Measurements from ENCODE around the gene PALMD.

The PALMD gene

GRCh38 chr1:99634971-99635624, 10.8 kb upstream of the PALMD start:
- DNase-seq (ENCODE audit: low read depth in 3 of 3) = no peak

DNA sequence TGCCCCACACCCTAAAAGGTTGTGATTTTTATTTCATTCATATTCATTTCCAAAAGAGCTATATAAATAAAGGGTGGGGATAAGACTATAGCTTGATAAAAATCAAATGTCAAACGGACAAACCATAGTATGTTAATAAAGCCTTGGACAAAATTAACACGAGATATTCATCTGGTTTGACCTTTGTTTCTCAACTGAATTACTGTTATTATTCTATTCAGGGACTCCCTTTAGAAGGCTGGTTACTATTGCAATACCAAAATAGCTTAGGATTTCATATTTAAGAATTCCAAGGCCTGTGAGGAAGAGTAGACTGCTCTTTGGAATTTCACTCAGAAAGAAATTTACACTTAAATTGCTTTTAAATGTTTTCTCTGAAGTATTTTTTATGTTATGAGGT, 10.2 kb upstream of the PALMD start:
- DNase-seq (ENCODE audit: low read depth in 3 of 3) = no peak

GRCh38 chr1:99636647-99637175, 9.2 kb upstream of the PALMD start:
- DNase-seq (ENCODE audit: low read depth in 3 of 3) = no peak

DNA sequence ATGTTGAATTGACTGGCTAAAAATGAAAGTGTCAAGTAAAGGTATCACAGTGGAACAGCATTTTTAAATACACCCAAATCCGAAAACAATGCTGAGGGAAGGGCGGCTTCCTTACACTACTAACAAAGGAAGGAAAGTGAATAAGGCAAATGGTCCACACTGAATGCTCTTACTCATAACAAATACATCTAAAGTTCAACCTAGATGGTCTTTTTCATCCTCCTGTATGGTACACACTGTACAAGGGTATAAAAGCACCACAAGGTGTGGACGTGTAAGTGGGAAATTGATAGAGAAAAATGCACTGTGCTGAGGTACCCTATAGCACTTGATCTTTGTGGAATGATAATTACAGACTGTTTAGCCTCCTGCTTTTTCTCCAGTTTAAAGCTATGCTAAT, 7.1 kb upstream of the PALMD start:
- DNase-seq (ENCODE audit: low read depth in 3 of 3) = no peak

- no peak for DNase-seq (ENCODE audit: low read depth in 3 of 3)
Observed at GRCh38 chr1:99639408-99639807, 6.5 kb upstream of the PALMD start.

- no peak for DNase-seq (ENCODE audit: low read depth in 3 of 3)
Observed at GRCh38 chr1:99639945-99640344, 6.0 kb upstream of the PALMD start.

DNA sequence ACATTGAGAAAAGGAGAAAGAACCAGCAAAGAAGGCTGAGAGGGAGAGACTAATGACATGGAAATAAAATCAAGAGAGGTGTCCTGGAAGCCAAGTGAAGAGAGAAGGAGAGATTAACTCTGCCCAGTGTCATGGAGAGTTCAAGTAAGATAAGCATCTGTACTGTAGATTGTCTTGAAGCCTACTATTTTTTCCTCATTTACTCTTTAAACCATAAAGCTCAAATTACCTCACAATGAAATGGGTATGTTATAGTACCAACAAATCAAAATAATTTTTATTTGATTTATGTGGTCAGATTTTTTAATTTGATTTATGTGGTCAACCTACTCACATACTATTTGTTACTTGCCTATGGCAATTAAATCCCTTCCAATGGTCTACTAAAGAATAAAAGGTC, 5.2 kb upstream of the PALMD start:
- no peak for DNase-seq (ENCODE audit: low read depth in 3 of 3)

- no peak for DNase-seq (ENCODE audit: low read depth in 3 of 3)
Observed at GRCh38 chr1:99641558-99641957, 4.4 kb upstream of the PALMD start.

DNA sequence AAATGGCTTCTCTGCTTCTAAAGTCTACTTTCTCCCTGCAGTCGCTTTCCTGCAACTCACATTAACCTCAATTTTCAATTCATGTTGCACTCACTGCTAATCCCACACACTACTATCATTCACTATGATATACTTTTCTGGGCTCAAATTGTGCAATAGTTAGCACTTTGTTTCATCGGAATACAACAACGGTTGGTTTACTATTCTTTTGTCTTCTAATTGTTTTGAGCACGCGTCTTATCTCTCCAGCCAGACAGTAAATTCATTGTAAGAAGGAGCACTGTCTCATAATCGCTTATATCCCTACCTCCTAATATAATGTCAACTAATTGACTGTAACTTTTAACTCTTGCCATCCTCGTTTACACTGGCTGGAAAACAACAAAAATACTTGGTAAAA, 3.9 kb upstream of the PALMD start:
- DNase-seq (ENCODE audit: low read depth in 3 of 3) = no peak

GRCh38 chr1:99643021-99643779, 2.7 kb upstream of the PALMD start:
- DNase-seq (ENCODE audit: low read depth in 3 of 3) = no peak

DNA sequence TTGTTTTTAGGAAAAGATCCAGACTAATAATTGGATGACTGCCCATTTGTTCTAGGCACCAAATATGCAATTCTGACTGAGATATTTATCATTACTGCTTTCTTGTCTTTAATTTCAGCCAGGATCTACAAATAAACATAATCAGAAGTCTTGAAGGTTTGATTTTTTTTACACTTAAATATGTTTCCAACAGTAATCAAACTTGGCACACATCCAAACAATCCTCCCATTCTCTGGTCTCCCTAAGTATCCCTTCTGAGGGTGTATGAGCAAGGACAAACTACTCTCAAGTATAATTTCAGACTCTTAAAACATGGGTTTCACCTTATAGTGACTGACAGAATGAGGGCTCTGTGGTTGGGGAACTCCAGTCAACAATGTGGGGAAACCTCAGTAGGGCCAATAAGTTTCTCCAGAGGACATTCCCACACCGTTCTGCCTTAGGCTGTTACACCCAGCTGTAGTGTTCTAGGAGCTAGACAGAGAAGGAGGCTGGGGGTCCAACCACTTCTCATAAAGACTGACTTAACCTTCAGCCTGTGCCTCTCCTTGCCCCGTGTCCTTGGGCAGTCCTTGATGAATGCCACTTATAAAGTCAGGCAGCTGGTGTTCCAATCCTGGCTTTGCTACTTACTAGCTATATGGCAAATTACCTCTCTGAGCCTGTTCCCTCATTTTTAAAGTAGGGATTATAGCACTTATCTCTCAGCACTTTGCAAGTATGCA, 1.5 kb upstream of the PALMD start:
- no peak for DNase-seq (ENCODE audit: low read depth in 3 of 3)

DNA sequence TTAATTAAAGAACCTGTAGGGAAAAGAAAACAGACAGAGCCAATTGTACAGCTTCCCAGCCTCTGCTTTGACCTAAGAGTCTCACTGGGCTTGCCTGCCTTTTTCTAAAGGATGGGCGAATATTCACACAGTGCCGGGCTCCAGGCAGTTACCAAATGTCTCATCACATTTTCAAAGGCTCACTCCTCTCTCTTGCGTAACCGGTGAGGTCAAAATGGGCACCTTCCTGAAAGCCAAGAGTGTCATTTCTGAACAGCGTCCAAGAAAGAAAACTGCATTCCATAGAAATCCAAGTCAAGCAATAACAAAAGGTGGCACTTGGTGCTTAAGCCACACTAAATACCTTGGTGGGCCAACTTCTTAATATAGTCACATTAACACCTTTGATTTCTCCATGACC, 710 bp upstream of the PALMD start:
- DNase-seq (ENCODE audit: low read depth in 3 of 3) = no peak

- no peak for DNase-seq (ENCODE audit: low read depth in 3 of 3)
Observed at GRCh38 chr1:99646868-99647267, 955 bp downstream of the PALMD start.

- no peak for DNase-seq (ENCODE audit: low read depth in 3 of 3)
Observed at GRCh38 chr1:99647490-99647889, 1.6 kb downstream of the PALMD start.

GRCh38 chr1:99648107-99648506, 2.2 kb downstream of the PALMD start:
- no peak for DNase-seq (ENCODE audit: low read depth in 3 of 3)

GRCh38 chr1:99650030-99650429, 4.1 kb downstream of the PALMD start:
- no peak for DNase-seq (ENCODE audit: low read depth in 3 of 3)

GRCh38 chr1:99650773-99651437, 5.0 kb downstream of the PALMD start:
- no peak for DNase-seq (ENCODE audit: low read depth in 3 of 3)

DNA sequence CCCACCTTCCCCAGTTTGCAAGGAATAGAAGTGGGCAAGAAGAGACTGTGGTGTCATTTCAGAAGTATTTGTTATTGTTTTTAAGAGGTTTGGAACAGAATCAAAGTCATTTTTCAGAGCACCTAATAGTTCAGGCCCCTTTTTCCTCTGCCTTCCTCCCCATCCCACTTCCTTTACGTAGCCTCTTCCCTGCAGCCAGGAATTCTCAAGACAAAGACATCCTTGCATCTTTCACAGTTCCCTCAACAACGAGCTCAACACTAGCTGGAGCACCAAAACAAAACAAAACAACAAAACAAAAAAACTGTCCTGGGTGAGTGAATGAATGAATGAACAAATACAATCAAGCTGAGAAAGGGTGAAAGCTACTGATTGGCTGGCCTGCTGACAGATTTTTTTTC, 7.0 kb downstream of the PALMD start:
- no peak for DNase-seq (ENCODE audit: low read depth in 3 of 3)

- no peak for DNase-seq (ENCODE audit: low read depth in 3 of 3)
Observed at GRCh38 chr1:99655376-99655775, 9.5 kb downstream of the PALMD start.

GRCh38 chr1:99656701-99657100, 10.8 kb downstream of the PALMD start:
- no peak for DNase-seq (ENCODE audit: low read depth in 3 of 3)

- no peak for DNase-seq (ENCODE audit: low read depth in 3 of 3)
Observed at GRCh38 chr1:99657213-99658030, 11.5 kb downstream of the PALMD start.

- DNase-seq (ENCODE audit: low read depth in 3 of 3) = no peak
Observed at GRCh38 chr1:99658031-99658290, 12.0 kb downstream of the PALMD start.
